Tracheal epithelial cell (primary cell): ENCODE data around the gene OR4K2. TPM values are rescaled to one million over a fixed set of nuclear protein-coding genes. Genes with fewer than 3 reads are reported as not detected.

Experiments used
- total RNA-seq: library from RNA; depleted of rRNA; stranded (reverse); fragments of >200 nt; gene quantifications from 2 replicates; pipeline ENCODE4 v1.2.1, GENCODE V29; 2014

OR4K2 gene
- not detected in 2 replicates for total RNA-seq

GRCh38 chr14:19874842-19875241 lies at the start of gene OR4K2:
OR4K2 (plus strand) TSS chr14:19875142; CDS start chr14:19876268, 1,126 bp downstream.

GRCh38 chr14:19920021-19920657 lies 45.2 kb downstream of the OR4K2 start, which contains the start of gene OR4K5:
OR4K5 (plus strand) TSS chr14:19920607; CDS start chr14:19920607, 0 bp downstream.

GRCh38 chr14:19930617-19931016 lies 55.7 kb downstream of the OR4K2 start, which contains the start of gene OR4K1:
OR4K1 (plus strand) TSS chr14:19930917; CDS start chr14:19935667, 4,750 bp downstream.

Other genes with a start within 250 kb of the OR4K2 start
- not detected in 2 replicates for gene OR11H2, start 161.3 kb upstream of the OR4K2 start, total RNA-seq
- not detected in 2 replicates for gene OR4Q3, start 131.6 kb upstream of the OR4K2 start, total RNA-seq
- not detected in 2 replicates for gene OR4M1, start 101.6 kb upstream of the OR4K2 start, total RNA-seq
- not detected in 2 replicates for gene OR4N2, start 71.4 kb upstream of the OR4K2 start, total RNA-seq
- not detected in 2 replicates for gene OR4K5, start 45.5 kb downstream of the OR4K2 start, total RNA-seq
- not detected in 2 replicates for gene OR4K1, start 55.8 kb downstream of the OR4K2 start, total RNA-seq
- gene OR4K15, start 100.4 kb downstream of the OR4K2 start, total RNA-seq = not detected in 2 replicates
- not detected in 2 replicates for gene OR4Q2, start 127.0 kb downstream of the OR4K2 start, total RNA-seq
- not detected in 2 replicates for gene OR4K14, start 144.2 kb downstream of the OR4K2 start, total RNA-seq
- not detected in 2 replicates for gene OR4K13, start 160.9 kb downstream of the OR4K2 start, total RNA-seq
- not detected in 2 replicates for gene OR4L1, start 184.9 kb downstream of the OR4K2 start, total RNA-seq
- not detected in 2 replicates for gene OR4K17, start 235.6 kb downstream of the OR4K2 start, total RNA-seq